Lower lobe of right lung (tissue), 2 donors: ENCODE data around the gene TREML2. TPM values are rescaled to one million over a fixed set of nuclear protein-coding genes. Genes with fewer than 3 reads are reported as not detected.

Source experiments
- ATAC-seq, 2 donors: fragments of 200-7000 bp; cut with Tn5 transposase; one replicate each; pipeline ENCODE4 v1.9.1; 2020 to 2022; ENCODE audit warnings: mild to moderate bottlenecking in 2 of 2, moderate library complexity in 2 of 2
- DNase-seq: peaks from one replicate; pipeline ENCODE4 v3.0.0-alpha.2; 2020
- H3K27ac ChIP-seq: fragments of 200-600 bp; one replicate; pipeline ENCODE4 v1.8.0; 2022
- H3K27me3 ChIP-seq: fragments of 200-600 bp; one replicate; pipeline ENCODE4 v1.8.0; 2022; ENCODE audit warnings: low read depth
- H3K36me3 ChIP-seq: fragments of 200-600 bp; one replicate; pipeline ENCODE4 v1.8.0; 2022; ENCODE audit warnings: mild to moderate bottlenecking
- H3K4me1 ChIP-seq: fragments of 200-600 bp; one replicate; pipeline ENCODE4 v1.8.0; 2022
- H3K4me3 ChIP-seq: fragments of 200-600 bp; one replicate; pipeline ENCODE4 v1.8.0; 2022; ENCODE audit warnings: mild to moderate bottlenecking
- H3K9me3 ChIP-seq: fragments of 200-600 bp; one replicate; pipeline ENCODE4 v1.8.0; 2022
- intact Hi-C: fragments of 100-400 bp; cut with DNase I; formaldehyde crosslinking; loops from one replicate; pipeline ENCODE4 v1.11.0; 2022
- total RNA-seq: library from RNA; stranded (reverse); fragmentation: NEBNext Ultra II Directional; extraction: Animal tissue kit (Norgen Biotek cat#: 25700); gene quantifications from one replicate; pipeline ENCODE4 v1.2.1, GENCODE V29; 2021
- TF ChIP-seq, protein P1 (sequence below): fragments of 200-600 bp; IDR thresholded peaks from one replicate; pipeline ENCODE4 v1.8.0; 2022; ENCODE audit warnings: antibody characterized with exemption, mild to moderate bottlenecking
- donor health status: DM: no; HTN: yes; CAD: no; lungs with severe emphysema.

Gene TREML2
- total RNA-seq, 1 donor from 2014 or later = 1.4 TPM

GRCh38 chr6:41157323-41157722 is 43.6 kb downstream of the TREML2 start:
- TF ChIP-seq, protein P1, sequence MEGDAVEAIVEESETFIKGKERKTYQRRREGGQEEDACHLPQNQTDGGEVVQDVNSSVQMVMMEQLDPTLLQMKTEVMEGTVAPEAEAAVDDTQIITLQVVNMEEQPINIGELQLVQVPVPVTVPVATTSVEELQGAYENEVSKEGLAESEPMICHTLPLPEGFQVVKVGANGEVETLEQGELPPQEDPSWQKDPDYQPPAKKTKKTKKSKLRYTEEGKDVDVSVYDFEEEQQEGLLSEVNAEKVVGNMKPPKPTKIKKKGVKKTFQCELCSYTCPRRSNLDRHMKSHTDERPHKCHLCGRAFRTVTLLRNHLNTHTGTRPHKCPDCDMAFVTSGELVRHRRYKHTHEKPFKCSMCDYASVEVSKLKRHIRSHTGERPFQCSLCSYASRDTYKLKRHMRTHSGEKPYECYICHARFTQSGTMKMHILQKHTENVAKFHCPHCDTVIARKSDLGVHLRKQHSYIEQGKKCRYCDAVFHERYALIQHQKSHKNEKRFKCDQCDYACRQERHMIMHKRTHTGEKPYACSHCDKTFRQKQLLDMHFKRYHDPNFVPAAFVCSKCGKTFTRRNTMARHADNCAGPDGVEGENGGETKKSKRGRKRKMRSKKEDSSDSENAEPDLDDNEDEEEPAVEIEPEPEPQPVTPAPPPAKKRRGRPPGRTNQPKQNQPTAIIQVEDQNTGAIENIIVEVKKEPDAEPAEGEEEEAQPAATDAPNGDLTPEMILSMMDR = no peak
- Histone ChIP-seq H3K36me3 (no peaks in the 10 kb centered on the region), H3K27ac (no peak overlapping the region), H3K9me3 (no peaks in the 10 kb centered on the region), H3K4me1 (peaks cover 17% of the 10 kb centered on the region), H3K4me3 (no peak overlapping the region), H3K27me3 (peaks cover 4% of the 10 kb centered on the region)
- peak; percentile 41 to 74 for ATAC-seq
- intact Hi-C loops = no loop called here
- peak; percentile 62 for DNase-seq

DNA sequence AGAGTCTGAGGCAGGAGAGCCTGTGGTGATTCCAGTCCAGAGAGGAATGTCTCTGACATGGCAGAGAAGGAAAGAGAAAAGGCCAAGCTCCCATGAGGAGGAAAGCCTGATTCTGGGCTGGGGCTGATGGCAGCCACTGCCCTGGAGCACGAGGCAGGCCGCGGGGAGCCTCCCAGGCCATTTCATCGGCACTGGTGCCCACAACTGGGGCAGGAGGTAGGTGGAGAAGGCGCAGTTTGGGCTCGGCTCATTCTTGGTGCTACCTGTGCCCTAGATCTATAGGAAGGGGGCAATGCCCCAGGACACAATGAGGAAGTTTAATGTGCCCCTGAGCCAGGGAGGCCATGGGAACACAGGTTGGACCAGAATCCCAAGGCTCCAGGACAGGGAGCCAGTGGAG is 44.2 kb downstream of the TREML2 start:
- DNase-seq (no peak), ATAC-seq (no peak)
- H3K27me3 ChIP-seq = peaks cover 4% of the 10 kb centered on the region
- H3K9me3 ChIP-seq = no peaks in the 10 kb centered on the region
- H3K4me3 ChIP-seq = no peak overlapping the region
- no peak overlapping the region for H3K27ac ChIP-seq
- intact Hi-C loops = no loop called here
- no peaks in the 10 kb centered on the region for H3K36me3 ChIP-seq
- TF ChIP-seq, protein P1 = no peak
- H3K4me1 ChIP-seq = peaks cover 17% of the 10 kb centered on the region

DNA sequence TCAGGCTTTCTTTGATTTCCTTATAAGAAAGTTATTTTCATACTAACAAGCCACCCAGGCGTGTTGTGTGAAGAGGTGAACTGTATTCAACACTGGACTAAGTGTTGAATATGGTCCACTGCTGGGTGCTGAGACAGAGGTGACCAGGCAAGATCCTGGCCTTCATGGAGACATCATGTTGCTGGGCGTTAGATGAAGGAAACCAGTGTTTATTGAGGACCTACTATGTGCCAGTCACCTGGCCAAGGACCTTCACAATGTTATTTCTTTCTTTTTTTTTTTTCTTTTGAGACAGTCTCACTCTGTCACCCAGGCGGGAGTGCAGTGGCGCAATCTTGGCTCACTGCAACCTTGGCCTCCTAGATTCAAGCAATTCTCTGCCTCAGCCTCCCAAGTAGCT is 44.9 kb downstream of the TREML2 start:
- Histone ChIP-seq H3K4me3 (no peak overlapping the region), H3K36me3 (no peaks in the 10 kb centered on the region), H3K27ac (no peak overlapping the region), H3K4me1 (peaks cover 9% of the 10 kb centered on the region), H3K27me3 (peaks cover 4% of the 10 kb centered on the region), H3K9me3 (no peaks in the 10 kb centered on the region)
- intact Hi-C loops = no loop called here
- DNase-seq (no peak), ATAC-seq (no peak)
- TF ChIP-seq, protein P1 = no peak

DNA sequence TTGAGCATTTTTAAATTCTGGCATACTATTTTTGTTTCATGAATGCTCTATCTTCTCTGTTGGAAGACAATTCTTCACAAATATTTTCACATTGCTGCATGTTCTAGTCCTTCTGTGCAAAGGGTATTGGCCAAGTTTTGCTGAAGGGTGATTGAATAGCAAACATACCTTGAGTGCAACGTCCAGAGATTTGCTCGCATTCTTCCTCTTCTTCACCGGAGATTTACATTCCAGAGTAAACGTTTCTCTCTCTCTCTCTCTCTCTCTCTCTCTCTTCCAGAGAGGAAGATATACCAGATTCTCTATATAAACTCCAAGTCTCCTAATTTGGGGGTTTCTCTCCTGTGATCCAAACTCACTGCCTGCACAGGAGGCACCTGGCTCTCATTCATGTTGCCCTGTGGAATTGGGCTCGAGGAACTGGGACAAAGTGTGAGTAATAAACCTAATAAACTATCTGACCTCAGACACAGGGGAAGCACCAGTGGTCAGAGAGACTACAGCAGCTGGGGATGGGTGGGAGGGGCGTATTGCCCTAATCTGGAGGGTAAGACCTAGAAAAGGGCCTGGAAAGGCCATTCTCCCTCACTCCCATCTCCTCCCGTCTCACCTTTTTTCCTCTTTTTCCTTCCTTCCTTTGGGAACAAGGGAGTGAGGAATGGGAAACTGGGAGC is 45.7 kb downstream of the TREML2 start:
- H3K27me3 ChIP-seq = peaks cover 4% of the 10 kb centered on the region
- no peak overlapping the region for H3K4me3 ChIP-seq
- TF ChIP-seq, protein P1 = no peak
- intact Hi-C loops = no loop called here
- H3K9me3 ChIP-seq = no peaks in the 10 kb centered on the region
- H3K36me3 ChIP-seq = no peaks in the 10 kb centered on the region
- no peak for ATAC-seq
- no peak for DNase-seq
- no peak overlapping the region for H3K27ac ChIP-seq
- H3K4me1 ChIP-seq = peaks cover 5% of the 10 kb centered on the region

DNA sequence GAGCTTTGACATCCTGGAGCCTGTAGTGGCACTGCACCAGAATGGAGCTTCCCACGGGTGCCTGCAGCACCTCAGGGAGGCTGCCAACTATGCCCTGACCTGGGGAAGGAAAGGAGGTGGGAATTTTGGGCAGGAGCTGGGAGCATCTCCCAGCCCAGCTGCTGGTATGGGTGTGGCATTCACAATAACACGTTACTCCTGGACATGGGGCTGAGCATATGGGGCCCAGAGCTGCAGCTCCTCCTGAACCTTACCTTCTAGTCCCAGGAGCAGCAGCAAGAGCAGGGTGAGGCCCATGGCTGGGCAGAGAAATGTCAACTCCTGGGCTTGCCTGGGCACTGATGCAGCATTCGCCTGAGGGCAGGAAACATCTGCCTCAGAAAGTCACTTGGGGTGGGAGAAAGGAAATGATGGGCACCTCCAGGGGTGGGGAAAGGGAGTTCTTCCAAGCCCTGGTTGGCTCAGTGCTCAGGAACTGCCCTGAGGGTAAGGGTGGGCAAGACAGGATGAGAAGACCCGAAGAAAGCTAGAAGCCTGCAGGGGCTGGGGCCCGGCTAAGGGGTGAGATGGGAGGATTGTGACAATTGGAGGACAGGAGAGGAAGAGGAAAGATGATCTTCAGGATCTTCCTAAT is 46.8 kb downstream of the TREML2 start, which contains the start of gene TREML1:
TREML1 (minus strand) TSS at position 356 of the 634 bp plus-strand sequence; CDS start at position 297, 59 bp downstream.
- intact Hi-C loops = no loop called here
- no peak for ATAC-seq
- no peaks in the 10 kb centered on the region for H3K36me3 ChIP-seq
- H3K4me1 ChIP-seq = no peaks in the 10 kb centered on the region
- no peak for DNase-seq
- H3K27ac ChIP-seq = no peak within 1 kb of the TSS
- H3K27me3 ChIP-seq = peaks cover 4% of the 10 kb centered on the region
- H3K4me3 ChIP-seq = no peak within 1 kb of the TSS
- TF ChIP-seq, protein P1 = no peak
- no peaks in the 10 kb centered on the region for H3K9me3 ChIP-seq
